GM21723 (cell line): ENCODE measurements around the gene PRSS1.

Experiments used
- ATAC-seq: cut with Tn5 transposase; IDR thresholded peaks from one replicate; pipeline ENCODE4 v1.9.1; 2021; ENCODE audit warnings: mild to moderate bottlenecking, moderate library complexity; ENCODE audit not compliant: unreplicated experiment

The PRSS1 gene

GRCh38 chr7:142791502-142791901, 42.2 kb downstream of the PRSS1 start:
- ATAC-seq, result no peak

GRCh38 chr7:142792129-142792528, 42.9 kb downstream of the PRSS1 start:
- ATAC-seq, result no peak

GRCh38 chr7:142792593-142792992, 43.3 kb downstream of the PRSS1 start:
- ATAC-seq, result no peak

GRCh38 chr7:142793156-142793555, 43.9 kb downstream of the PRSS1 start:
- ATAC-seq, result no peak

- ATAC-seq, result no peak
Measured at GRCh38 chr7:142795339-142795863, 46.1 kb downstream of the PRSS1 start.

- no peak for ATAC-seq
Measured at GRCh38 chr7:142796001-142796500, 46.8 kb downstream of the PRSS1 start.

GRCh38 chr7:142796501-142797390, 47.5 kb downstream of the PRSS1 start:
- peak; percentile 51 for ATAC-seq

GRCh38 chr7:142797391-142798377, 48.4 kb downstream of the PRSS1 start:
- peak; percentile 34 for ATAC-seq

GRCh38 chr7:142798451-142799436, 49.5 kb downstream of the PRSS1 start:
- ATAC-seq, result no peak

- no peak for ATAC-seq
Measured at GRCh38 chr7:142799437-142799835, 50.2 kb downstream of the PRSS1 start.

- ATAC-seq, result no peak
Measured at GRCh38 chr7:142800088-142800487, 50.8 kb downstream of the PRSS1 start.

GRCh38 chr7:142800699-142801260, 51.5 kb downstream of the PRSS1 start:
- ATAC-seq, result no peak

GRCh38 chr7:142801601-142802295, 52.5 kb downstream of the PRSS1 start:
- no peak for ATAC-seq

- no peak for ATAC-seq
Measured at GRCh38 chr7:142802301-142802700, 53.0 kb downstream of the PRSS1 start.
